Activated CD8-positive, alpha-beta memory T cell treated with anti-CD3 and anti-CD28 coated beads, Interleukin-2, amount 50 U/mL, for 4 hours (primary cell): Measurements from ENCODE around the gene RBBP7.
A peak's percentile ranks its signal among the peaks of the same experiment; 100 is the strongest.

Source experiments
- DNase-seq: peaks from one replicate; pipeline ENCODE4 v3.0.0-alpha.2; 2020

RBBP7 gene

DNA sequence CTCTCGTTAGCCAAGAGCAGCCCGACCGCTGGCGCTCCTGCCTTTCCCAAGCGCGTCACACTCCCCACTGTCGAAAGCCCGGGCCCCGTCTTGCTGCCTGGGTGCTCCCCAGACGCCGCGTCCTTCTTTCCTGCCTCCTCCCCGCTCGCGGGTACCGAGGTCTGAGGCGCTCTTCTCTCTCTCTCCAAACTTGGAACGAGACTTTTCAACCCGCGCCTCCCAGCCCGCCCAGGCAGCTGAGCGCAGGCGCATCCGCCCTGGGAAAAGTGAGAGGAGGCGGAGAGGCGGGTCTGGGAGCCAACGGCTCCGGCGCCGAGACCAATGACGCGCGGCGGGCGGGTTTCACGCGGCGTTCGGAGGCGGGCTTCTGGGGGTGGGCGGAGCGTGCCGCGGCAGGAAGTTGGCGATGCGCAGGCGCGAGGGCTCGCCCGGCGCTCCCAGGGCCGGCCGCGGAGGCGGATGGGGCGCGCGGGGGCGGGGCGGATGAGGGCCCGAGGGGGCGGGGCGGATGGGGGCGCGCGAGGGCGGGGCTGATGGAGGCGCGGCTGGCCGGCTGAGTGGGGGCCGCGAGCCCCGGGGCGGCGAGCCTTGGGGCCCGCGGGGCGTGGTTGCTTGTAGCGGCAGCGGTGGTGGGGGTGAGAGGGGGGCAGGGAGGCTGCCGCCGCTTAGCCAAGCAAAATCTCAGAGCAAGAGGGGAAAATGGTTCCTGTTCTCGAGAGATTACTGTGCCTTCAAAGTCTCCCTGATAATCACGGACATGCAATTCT lies at the start of gene RBBP7:
RBBP7 (minus strand) TSS at position 268 of the 767 bp plus-strand sequence. CDS start 309 bp downstream, outside the sequence.
- peak; percentile 93 for DNase-seq

DNA sequence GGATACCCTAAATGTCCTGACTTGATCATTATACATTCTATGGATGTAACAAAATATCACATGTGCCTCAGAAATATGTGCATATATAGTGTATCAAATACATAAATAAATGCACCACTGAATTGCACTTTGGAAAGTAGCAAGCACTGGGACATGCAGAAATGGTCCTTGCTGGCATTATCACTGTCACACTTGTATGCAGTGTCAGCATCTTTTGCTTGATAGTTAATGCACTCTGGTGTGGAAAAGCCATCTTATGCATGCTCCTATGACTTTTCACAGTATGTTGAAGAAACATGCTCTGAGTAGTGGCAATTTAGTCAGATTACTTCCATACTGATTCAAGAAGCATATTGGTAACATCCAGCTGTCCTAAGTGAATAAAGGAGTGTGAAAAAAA lies 48.8 kb upstream of the RBBP7 start:
- DNase-seq: no peak

DNA sequence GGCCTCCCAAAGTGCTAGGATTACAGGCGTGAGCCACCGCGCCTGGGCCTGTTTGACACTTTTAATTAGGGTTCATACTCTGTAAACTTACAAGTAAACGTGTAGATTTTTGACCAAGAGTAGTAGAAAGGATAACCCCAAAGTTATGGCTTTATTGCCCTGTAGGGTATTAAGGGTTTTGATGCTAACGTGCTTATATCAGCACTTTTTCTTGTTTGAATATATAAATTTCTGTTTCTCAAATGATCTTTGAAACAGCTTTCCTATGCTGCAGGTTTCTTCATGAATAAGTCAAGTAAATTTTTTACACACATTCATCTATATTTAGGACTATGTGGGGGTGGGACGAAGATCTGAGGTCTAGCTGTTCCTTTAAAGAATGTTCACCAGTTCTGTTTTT lies 47.0 kb upstream of the RBBP7 start:
- DNase-seq: no peak

DNA sequence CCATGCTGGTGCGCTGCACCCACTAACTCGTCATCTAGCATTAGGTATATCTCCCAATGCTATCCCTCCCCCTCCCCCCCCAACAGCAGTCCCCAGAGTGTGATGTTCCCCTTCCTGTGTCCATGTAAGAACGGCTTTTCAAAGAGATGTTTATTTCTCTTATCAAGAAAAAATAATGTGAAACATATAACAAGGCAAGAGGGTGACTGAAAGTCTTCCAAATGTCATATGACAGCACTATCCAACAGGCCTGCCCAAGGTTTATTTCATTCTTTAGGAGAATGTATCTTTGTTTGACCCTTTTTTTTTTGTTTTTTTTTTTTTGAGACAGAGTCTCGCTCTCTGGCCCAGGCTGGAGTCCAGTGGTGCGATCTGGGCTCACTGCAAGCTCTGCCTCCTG lies 46.4 kb upstream of the RBBP7 start:
- DNase-seq: no peak

- DNase-seq: no peak
Observed at GRCh38 chrX:16914058-16914457, 43.9 kb upstream of the RBBP7 start.

DNA sequence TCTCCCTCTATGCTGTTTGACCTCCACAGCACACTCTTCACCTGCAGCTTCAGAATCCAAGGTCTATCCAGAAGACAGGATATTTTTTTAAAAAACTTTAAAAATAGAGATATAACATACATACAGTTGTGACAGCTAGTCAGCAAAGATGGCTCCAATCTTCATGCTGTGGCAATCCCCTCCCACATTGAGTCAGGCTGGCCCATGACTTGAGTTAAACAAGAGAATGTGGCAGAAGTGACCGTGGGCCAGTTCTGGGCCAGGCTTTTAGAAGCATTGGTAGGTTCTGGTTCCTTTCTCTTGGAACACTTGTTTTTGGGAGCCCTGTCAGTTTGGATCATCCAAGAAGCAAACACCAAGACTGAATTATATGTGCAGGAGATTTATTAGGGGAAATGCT lies 40.2 kb upstream of the RBBP7 start:
- no peak for DNase-seq

GRCh38 chrX:16903274-16904022 lies 33.3 kb upstream of the RBBP7 start:
- DNase-seq: no peak

GRCh38 chrX:16897445-16897844 lies 27.3 kb upstream of the RBBP7 start:
- no peak for DNase-seq

DNA sequence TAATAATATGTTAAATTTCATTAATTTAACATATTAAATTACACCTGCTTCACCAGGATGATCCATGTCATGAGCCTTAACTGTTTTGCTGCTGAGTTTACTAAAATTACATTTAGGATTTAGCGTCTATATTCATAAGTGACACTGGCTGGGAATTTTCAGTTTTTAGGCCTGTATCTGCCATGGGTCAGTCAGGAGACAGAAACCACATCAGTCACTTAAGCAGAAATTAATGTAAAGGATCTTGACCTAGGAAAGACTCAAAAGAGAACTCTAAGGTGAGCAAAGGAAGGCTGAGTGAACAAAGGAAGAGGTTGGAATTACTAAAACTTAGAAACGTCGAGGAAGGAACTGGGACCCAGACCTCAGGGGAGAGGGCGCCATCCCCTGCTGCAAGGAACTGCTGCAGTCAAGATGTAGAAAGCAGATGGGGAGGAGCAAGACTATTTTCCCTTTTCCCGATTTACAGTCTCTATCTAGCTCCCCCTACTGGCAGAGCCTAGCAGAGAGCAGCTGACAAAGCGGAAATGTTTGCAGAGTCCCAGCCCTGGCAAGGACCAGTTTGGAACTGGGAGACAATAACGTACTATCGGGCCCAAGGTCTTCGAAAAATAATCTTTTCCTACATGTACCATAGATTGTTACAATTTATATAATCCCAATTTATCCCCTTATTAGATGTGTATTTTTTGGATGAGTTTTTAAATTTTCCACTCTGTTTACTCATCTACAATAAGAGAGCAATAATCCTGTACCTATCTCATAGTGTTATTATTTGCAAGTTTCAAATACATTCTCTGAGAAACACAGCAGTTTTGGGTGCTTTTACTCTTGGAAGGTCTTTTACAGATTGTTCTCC lies 22.6 kb upstream of the RBBP7 start:
- peak; percentile 55 for DNase-seq

- no peak for DNase-seq
Observed at GRCh38 chrX:16885628-16886027, 15.5 kb upstream of the RBBP7 start.

DNA sequence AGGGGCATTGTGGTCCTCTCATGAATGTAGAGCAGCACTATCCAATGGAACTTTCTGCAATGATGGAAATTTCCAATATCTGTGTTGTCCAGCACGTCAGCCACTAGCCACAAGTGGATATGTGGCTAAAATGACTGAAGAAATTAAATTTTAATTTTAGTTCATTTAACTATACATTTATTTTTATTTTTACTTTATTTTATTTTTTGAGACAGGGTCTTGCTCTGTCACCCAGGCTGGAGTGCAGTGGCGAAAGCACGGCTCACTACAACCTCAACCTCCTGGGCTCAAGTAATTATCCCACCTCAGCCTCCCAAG lies 13.3 kb upstream of the RBBP7 start:
- DNase-seq: no peak

DNA sequence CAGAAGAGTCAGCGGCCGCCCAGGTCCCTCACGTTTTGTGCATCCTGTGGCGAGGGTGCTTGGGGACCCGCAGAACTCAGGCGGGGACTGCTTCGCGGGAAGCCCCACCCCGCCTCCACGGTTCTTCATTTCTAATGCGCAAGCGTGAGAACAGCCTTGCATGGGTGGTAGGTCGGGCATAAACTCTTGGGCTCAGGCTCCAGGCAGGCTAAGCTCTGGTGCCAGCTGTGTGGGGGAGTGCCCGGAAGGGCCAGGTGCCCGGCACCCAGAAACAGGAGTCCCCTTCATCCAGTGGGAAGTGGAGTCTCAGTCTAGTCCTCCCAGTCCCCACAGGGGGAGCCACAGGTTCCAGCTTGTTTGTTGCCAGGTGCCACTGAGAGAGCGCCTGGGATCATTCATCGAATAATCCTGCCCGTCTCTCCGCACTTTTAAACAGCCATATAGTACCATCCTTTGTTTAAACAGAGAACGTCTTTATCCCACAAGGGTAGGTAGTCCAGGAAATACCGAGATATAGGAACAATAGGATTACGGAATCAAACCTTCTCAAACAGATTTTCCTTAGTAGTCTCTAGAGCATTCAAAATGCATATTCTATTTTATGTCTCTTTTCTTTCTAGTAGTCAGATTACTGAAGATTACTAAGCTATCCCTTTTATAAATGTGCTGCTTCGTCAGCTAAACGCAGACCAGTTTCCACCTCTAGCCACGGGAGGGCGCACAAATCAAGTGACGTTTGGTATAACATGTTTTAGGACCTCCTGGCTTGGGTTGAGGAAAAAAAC lies 12.7 kb upstream of the RBBP7 start:
- DNase-seq: peak; percentile 71

- no peak for DNase-seq
Observed at GRCh38 chrX:16882169-16882568, 12.0 kb upstream of the RBBP7 start.

DNA sequence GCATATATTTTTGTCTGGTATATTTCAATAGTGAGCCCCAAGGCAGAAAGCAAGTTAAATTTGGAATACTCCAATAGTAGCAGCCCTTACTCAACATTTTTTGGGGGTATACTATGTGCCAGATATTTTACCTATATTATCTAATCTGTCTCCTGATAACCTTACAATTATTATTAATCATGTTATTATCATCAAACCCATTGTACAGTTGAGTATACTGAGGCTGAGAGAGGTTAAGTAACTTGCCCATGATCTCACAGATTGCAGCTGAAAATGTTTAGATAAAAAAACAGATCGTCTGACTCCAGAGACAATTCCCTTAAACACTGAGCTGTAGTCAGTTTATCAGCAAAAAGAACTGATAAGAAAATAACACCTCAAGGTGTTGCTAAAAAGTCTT lies 6.5 kb upstream of the RBBP7 start:
- no peak for DNase-seq

- no peak for DNase-seq
Observed at GRCh38 chrX:16874458-16875095, 4.4 kb upstream of the RBBP7 start.

DNA sequence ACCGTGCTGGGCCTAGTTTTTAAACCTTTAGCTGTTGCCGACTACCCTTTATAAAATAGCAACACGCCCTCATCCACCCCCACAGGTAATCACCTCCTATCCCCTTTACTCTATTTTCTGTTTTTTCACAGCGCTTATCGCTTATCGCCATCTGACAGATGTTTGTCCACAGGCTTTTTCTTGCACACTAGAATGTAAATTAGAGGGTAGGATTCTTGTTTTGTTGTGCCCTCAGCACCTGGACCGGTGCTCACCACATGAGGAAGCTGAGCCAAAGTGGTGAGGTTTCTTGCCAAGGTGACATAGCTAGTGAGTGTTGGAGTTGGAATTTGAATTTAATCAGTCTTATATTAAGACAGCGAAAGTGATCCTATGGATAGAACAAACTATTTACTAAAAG lies 2.9 kb upstream of the RBBP7 start:
- DNase-seq: no peak

GRCh38 chrX:16870862-16871815 lies 977 bp upstream of the RBBP7 start:
- peak; percentile 26 for DNase-seq

- peak; percentile 50 for DNase-seq
Observed at GRCh38 chrX:16869393-16870094, 618 bp downstream of the RBBP7 start.

GRCh38 chrX:16868920-16869319 lies 1.2 kb downstream of the RBBP7 start:
- DNase-seq: no peak

- no peak for DNase-seq
Observed at GRCh38 chrX:16867947-16868346, 2.2 kb downstream of the RBBP7 start.
